Measurements from ENCODE around the gene PTPN12.
"Not testable (repeated sequence)": the region's sequence is repeated elsewhere in the genome, so short reads cannot be mapped to it uniquely, and the experiment has no call there.

The PTPN12 gene

GRCh38 chr7:77531038-77531437 is 6.1 kb upstream of the PTPN12 start:
- no peak overlapping the region for H3K4me3 ChIP-seq (ENCODE audit: low read depth, low read length)
- TF ChIP-seq CTCF (IDR thresholded peaks at IDR 0.05; ENCODE audit: borderline replicate concordance, insufficient read depth, low read depth, low read length): no peak

- H3K4me3 ChIP-seq (ENCODE audit: low read depth, low read length): no peak overlapping the region
- no peak for TF ChIP-seq CTCF (IDR thresholded peaks at IDR 0.05; ENCODE audit: borderline replicate concordance, insufficient read depth, low read depth, low read length)
Observed at GRCh38 chr7:77532247-77532646, 4.8 kb upstream of the PTPN12 start.

- not testable (repeated sequence) for H3K4me3 ChIP-seq (ENCODE audit: low read depth, low read length)
Observed at GRCh38 chr7:77532732-77533131, 4.4 kb upstream of the PTPN12 start.

- not testable (repeated sequence) for H3K4me3 ChIP-seq (ENCODE audit: low read depth, low read length)
Observed at GRCh38 chr7:77534046-77534445, 3.0 kb upstream of the PTPN12 start.

- peak overlapping the region; percentile 88 for H3K4me3 ChIP-seq (ENCODE audit: low read depth, low read length)
- TF ChIP-seq CTCF (IDR thresholded peaks at IDR 0.05; ENCODE audit: borderline replicate concordance, insufficient read depth, low read depth, low read length): no peak
Observed at GRCh38 chr7:77536017-77536412, 1.1 kb upstream of the PTPN12 start.

GRCh38 chr7:77536413-77537135 is 521 bp upstream of the PTPN12 start:
- TF ChIP-seq CTCF (IDR thresholded peaks at IDR 0.05; ENCODE audit: borderline replicate concordance, insufficient read depth, low read depth, low read length): no peak
- H3K4me3 ChIP-seq (ENCODE audit: low read depth, low read length): peak overlapping the region; percentile 88

- no peak for TF ChIP-seq CTCF (IDR thresholded peaks at IDR 0.05; ENCODE audit: borderline replicate concordance, insufficient read depth, low read depth, low read length)
- peak overlapping the region; percentile 96 for H3K4me3 ChIP-seq (ENCODE audit: low read depth, low read length)
Observed at GRCh38 chr7:77537778-77538280, 734 bp downstream of the PTPN12 start.

GRCh38 chr7:77538281-77539212 is 1.5 kb downstream of the PTPN12 start:
- TF ChIP-seq CTCF (IDR thresholded peaks at IDR 0.05; ENCODE audit: borderline replicate concordance, insufficient read depth, low read depth, low read length): no peak
- H3K4me3 ChIP-seq (ENCODE audit: low read depth, low read length): peak overlapping the region; percentile 96
